Measurements from ENCODE around the gene CYP11A1.
"Not testable (repeated sequence)": the region's sequence is repeated elsewhere in the genome, so short reads cannot be mapped to it uniquely, and the experiment has no call there.

CYP11A1 gene

DNA sequence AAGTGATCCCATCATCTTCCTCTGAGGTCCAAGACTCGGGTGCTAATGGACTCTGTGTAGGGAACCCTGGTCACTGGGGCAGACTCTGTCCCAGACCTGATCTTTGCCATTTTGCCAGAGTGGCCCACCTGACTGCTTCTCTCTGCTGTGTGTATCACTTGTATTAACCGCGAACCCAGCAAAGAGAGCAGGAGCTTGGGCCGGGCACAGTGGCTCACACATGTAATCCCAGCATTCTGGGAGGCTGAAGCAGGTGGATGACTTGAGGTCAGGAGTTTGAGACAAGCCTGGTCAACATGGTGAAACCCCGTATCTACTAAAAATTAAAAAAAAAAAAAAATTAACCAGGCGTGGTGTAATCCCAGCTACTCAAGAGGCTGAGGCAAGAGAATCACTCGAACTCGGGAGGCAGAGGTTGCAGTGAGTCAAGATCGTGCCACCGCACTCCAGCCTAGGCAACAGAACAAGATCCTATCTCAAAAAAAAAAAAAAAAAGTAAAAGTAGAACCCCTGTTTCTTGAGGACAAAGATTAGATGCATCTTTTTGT lies 32.9 kb upstream of the CYP11A1 start:
- DNase-seq, result no peak

DNA sequence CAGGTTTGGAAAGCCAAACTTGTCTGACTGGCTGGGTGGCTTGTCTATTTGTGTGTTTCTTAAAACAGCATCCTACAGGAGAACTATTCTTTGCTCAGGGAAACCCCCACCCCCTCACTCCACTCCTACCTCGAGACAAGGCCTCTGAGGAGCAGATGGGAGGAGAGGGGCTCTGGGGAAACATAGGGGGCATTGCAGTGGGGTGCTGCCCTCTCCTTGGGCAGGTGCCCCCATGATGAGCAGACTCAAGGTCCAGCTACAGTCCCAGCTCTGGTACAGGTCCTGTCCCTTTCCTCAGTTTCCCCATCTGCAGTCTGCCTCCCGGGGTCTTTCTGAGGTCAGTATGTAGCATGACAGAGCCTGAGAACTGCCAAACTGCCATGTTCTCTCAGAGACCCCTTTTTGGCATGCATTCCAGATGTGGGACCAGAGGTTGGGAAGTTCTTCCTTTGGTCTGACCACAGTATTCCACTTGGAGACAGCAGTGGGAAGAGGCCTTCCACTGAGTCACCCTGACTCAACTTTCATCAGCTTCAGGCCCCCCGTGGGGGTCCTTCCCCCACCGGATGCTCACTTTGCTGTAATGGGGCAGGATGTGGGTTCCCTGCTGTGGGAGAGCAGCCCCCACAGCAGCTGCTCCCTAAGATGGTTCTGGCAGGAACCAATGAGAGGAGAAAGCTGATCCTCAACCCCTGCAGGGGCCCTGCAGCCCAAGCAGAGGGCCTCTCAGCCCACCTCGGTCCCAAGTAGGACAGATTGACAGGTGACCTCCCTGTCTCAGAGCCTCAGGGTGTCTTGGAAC lies 32.3 kb upstream of the CYP11A1 start:
- no peak for DNase-seq

DNA sequence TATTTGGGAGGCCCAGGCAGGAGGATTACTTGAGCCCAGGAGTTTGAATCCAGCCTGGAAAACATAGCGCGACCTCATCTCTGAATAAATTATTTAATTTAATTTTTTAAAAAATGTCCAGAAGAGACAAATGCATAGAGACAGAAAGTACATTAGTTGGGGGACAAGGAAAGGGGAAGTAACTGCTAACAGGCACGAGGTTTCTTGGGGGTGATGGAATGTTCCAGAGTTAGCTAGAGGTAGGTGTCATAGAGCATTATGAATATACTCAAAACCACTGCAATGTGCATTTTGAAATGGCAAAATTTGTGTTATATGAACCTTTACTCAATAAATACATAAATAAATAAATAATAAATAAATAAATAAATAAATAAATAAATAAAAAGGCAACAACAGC lies 31.7 kb upstream of the CYP11A1 start:
- no peak for DNase-seq

DNA sequence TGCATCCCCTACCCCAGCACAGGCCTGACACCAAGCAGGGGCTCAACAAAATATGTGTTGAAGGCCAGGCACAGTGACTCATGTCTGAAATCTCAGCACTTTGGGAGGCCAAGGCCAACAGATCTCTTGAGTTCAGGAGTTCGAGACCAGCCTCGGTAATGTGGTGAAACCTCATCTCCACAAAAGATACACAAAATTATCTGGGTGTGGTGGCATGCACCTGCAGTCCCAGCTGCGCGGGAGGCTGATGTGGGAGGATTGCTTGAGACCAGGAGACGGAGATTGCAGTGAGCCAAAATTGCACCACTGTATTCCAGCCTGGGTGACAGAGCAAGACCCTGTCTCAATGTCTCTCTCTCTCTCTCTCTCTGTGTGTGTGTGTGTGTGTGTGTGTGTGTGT lies 30.7 kb upstream of the CYP11A1 start:
- no peak for DNase-seq

DNA sequence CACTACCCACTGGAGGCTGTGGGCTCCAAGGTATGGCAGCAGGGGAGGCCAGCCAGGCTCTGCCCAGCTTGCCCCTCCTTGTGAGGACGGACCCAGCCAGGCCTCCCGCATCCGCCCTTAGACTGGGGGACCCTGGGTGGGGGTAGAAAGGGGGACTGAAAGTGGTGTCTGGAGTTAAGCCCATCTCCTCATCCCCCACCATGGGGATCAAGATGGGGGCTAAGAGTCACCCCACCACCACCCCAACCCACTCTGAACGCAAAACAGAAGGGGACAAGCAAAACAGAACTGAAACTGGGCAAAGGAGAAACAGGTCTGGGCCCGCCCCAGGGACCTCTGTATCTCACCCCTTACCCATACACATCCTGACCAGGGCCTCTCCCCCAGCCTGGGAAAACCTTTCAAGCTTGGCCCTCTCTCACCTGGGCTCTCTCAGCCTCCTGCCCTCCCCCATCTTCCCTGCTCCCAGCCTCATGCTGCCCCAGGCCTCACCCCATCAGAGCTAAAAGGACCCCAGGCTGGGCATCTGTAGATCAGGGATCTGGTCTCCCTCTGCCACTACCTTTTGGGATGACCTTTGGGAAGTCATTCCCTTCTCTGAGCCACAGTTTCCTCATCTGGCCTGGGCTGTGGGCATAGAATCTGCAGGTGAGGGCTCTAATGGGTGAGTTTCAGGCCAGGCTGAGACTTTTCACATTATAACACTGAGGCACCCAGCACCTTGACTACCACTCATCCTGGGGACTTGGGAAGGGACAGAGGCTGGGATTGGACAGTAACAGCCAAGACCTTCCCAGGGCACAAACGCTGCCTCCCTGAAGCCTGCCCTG lies 30.0 kb upstream of the CYP11A1 start:
- no peak for DNase-seq

DNA sequence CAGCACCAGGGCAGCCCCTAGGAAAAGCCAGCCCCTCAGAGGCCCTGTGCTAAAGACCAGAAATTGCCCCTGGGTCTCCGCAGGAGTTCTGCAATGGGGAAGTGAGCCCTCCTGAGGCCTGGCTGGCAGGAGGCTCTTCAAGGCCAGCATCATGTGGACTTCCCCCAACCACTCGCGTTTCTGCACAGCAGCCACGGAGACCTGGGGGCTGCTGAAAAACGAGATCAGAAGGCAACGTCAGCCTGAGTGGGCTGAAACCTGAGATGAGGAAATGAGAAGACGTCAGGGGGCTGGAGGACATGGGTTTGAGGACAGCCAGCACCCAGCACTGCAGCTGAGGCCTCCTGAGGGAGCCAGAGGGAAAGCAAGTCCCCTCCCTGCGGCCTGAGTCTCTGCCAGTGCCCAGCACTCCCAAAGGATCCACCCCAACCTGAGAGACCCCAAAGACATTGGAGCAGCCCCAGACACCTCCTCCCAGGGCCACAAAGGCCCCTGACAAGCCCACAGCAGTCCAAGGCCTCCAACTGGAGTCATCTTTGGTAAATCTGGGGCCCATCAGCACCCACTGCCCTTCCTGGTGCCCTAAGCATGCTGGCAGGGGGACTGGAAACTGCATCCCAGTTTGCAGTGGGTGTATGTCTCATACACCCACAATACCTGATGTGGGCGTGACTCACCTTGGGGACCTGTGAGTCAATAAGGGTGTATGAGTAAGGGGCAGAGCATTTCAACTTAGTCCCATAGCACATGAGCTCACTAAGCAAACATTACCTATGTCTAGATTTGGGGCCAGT lies 29.2 kb upstream of the CYP11A1 start:
- no peak for DNase-seq

DNA sequence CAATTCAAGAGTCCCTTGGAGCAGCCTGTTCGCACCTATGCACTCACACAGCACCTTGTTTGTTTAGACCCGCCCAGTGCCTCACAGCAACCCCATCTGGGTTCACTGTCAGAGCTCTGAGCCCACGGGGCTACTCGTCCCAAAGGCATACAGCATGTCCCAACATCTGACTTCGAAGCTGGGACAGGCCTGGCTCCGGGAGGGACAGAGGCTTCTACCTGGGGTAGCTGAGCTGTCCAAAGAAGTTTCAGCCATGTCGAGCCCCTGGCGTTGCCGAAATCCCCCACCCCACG lies 28.6 kb upstream of the CYP11A1 start:
- DNase-seq, result no peak

DNA sequence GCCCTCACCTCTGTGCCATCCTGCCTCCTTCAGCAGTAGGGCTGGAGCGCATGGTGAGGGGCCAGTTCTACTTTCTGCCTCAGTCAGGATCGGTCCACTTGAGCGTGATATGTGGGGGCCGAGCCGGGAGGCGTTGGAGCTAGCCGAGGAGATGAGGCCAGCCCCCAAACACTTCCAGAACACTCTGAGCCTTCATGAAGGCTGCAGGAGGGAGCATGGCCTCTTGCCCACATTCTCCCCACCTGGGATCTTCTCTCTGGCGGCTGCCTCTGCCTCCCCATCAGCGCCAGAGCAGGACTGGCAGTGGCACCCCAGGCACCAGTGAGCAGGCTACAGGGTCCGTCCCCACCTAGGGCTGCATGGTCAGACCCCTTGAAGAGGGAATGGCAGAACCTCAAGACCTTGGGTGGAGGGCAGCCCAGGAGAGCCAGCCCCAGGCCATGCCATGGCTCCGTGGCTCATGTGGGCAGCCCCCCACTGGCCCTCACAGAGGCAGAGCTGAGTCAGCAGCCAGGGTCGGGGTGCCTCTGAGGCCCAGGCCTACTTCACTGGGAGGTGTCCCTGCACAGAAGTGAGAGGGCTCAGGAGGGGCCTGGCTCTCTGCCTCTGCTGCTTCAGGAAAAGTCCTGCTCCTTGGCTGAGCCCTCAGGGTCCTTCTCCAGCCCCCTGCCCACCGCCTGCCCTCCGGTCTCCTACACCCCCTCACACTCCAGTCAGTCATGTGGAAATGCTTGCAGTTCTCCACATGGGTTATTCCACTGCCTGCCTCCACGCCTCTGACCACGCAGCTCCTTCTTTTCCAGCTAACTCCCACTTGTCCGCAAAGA lies 28.1 kb upstream of the CYP11A1 start:
- DNase-seq, result no peak

DNA sequence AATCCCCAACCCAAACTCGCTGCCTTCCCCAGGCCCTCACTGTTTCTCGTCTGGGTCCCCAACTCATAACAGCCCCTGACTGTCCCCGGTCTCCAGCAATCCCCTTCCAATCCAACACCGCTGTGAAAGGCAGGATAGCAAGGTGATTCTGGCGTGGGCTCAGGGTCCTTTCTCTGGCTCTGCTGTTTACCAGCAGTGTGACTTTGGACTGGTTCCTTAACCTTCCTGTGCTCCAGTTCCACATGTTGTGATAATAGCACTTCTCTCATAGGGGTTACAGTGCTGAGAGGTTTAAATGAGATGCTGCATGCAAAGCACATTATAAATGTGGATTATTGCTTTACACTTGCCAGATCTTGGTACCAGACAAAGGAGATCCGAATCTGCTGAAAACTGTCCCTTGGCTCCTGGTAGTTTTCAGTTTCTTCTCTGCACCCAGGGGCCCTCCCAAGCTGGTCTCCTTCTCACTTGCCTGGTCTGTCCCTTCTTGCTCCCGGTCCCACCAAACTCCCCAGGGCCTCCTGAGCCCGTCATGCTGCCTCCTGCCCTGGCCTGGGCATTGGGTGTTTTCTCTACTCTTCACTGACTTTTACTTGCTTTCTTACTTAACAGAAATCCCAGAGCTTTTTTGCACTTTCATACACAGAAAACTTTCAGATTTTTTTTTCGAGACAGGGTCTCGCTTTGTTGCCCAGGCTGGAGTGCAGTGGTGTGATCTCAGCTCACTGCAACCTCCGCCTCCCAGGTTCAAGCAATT lies 26.8 kb upstream of the CYP11A1 start:
- DNase-seq, result no peak

DNA sequence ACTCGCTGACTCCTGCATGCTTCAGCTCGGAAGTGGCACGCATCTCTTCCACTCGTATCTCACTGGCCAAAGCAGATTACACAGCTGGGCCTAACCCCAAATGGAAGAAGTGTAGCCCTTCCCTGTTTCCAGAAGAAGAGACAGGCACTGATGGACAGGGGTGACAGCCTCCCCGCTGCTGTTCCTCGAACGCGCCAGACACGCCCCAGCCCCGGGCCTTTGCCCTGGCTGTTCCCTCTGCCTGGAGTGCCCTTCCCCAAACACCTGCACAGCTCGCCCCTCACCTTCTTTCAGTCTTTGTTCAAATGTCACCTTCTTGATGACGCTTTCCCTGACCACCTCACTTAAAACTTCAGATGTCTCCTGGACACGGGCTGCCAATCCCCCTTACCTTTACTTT lies 26.0 kb upstream of the CYP11A1 start:
- no peak for DNase-seq

DNA sequence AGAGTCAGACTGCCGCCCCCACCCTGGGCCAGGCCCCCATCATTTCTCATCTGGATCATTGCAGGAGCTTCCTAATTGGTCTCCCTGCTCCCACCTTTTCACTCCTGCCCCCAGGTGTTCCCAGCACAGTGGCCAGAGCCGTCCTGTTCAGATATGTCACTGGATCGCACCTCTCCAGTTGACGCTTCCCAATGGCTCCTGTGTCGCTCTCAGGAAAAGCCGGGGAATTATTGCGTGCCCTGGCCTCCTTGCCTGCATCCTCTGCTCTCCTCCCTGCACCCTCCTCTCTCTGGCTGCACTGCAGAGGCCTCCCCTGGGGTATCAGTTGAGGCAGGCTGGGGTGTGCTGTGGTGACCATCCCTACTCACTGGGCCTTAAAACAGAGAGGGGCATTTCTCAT lies 25.5 kb upstream of the CYP11A1 start:
- DNase-seq, result no peak

DNA sequence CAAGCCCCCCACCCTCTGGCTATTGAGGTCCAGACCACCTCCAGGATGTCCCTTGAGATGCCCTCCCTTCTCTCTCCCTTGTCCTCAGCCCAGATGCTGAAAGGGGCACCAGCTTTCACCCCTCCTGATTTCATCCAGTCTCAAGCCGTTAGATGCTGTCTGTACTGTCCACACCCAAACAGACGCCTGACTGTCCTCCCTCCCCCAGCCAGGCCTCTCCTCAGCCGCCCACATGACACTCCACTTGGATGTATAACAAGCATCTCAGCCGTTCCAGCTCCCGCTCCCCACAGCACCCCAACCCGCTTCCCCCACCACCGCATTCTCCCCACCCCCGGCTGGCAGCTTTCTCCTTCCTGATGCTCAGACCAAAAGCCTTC lies 25.0 kb upstream of the CYP11A1 start:
- no peak for DNase-seq

DNA sequence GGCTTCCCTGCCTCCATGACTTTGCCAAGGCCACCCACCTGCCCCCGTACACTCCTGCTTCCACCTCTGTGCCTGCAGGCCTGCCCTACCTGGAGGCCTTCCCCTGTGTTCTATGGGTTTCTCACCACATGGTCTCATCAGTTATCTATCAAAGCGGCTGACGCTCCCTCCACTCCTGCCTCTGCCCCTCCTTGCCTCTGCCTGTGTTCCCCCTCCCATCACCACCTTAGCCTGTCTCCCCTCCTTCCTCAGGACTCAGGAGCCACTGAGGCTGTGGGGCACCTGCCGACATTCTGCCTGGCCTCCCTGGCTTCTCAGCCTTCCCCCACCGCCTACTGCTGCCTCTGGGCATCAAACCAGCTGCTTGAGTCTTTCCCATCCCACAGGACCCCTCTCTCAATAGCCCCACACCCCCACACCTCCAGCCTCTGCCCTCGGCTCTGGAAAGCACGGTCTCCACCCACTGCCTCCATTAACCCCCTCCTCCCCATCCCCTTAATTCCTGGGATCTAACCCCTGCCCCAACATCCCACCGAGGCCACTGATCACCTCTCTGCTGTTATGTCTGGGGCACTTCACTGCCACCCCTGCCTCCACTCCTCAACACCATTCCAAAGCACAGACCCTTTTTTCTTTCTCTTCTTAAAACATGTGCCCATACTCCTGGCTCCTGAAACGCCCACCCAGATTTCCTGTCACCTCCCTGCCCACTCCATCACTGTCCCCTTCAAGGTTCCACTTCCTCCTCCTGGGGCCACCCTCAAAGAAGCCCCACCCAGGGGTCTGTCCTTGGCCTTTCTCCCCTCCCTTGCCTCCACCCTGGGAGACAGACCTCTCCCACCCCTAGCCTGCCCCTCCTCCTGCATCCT lies 24.4 kb upstream of the CYP11A1 start:
- DNase-seq, result no peak

DNA sequence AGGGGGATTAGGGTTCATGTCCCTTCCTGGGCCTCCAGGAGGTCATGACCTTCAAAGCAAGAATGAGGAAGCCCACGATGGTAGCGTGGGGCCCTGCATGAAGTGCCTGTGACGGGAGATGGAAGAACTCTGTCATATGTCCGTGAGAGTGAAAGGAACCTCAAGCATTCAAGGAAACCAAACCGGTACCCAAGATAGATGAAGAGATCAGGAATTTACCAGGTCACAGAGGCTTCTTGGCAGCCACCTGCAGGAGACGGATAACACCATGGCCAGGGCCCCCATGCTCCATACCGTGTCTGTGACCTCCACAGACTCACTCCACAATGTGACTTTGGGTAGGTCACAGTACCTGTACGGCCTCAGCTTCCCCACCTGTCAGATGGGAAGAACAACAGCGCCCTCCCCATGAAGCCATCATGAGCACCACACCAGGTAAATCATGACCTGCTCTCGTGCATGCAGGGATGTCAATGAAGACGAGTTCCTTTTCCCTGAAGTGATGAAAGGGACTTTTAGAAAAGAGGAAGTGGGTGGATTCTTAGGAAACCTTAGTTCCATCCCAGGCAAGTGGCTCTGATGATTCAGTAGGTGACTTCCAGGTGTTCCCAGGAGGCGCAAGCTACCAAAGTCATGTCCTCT lies 23.3 kb upstream of the CYP11A1 start:
- DNase-seq, result no peak

DNA sequence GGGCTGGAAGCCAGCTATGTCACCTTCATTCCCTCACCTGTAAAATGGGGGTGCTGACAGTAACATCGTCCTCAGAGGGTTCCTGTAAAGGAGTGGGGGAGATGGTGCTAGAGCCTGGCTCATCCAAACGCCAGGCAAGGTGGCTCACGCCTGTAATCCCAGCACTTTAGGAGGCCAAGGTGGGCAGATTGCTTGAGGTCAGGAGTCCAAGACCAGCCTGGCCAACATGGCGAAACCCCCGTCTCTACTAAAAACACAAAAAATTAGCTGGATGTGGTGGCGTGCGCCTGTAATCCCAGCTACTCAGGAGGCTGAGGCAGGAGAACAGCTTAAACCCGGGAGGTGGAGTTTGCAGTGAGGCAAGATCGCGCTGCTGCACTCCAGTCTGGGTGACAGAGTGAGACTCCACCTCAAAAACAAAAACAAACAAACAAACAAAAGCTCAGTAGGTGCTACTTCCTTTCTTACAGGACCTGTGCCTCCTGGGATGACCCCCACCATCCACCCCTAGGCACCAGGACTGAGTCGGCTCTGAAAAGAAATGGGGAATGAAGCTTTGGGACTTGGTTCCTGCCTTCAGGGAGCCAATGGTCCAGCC lies 22.7 kb upstream of the CYP11A1 start:
- DNase-seq, result not testable (repeated sequence)

DNA sequence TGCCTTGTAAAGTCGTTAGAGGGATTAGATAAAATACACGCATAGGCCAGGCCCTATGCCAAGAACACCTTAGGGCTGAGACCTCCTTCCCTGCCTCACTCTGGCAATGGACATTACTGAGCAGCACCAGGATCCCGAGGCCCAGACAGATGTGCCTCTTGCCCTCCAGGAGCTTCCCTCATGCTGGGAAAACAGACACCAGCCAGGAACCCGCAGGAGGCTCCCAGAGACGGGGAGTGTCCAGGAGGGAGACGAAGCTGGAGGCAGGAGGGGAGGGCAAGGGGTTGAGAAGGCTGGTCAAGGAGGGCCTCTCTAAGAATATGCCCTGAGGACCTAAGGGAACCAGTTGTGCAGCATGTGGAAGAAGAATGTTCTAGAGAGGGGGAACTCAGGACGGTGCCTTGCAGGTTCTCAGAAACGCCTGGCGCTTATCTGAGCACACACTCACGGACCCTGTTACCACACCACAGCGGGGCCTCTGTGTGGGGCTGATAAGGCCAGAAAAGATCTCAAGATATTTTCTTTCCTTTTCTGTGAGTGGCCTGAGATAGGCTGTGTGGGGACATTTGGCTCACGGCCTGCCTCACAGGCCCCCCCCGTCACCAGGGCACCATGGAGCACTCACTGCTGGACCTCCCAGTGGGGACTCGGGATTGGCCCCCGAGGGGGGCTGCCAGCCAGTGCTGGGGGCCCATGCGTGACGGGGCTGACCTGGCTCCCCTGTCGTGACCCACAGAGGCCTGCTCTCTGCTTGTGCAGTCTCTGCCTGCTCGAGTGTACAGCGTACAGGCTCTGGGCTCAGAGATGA lies 22.0 kb upstream of the CYP11A1 start:
- no peak for DNase-seq

DNA sequence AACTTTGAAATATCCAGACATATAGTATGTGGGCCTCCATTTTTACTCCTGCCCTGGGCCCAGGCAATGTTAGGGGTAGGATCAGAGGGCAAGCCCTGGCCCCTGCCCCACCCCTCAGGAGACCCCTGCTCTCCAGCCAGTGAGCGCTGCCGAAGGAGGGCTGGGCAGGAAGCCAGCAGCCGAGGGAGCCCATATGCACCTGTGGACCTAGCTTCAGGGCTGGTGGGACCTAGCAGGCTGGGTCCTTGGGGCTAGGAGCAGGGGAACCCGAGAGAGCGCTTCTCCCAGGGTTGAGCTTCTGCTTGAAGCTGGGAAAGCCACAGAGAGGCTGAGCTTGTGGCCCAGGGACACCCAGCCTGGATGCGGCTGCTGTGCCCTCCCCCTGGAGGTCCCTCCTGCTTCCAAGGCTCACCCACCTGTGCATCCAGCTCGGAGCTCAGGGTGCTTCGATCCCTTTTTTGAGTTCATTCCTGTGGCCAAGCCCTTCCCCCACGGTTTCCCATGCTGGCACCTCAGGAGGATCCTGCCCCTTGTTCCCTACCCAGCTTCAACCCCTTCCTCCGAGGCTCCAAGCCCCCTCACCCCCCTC lies 21.0 kb upstream of the CYP11A1 start:
- DNase-seq, result no peak

DNA sequence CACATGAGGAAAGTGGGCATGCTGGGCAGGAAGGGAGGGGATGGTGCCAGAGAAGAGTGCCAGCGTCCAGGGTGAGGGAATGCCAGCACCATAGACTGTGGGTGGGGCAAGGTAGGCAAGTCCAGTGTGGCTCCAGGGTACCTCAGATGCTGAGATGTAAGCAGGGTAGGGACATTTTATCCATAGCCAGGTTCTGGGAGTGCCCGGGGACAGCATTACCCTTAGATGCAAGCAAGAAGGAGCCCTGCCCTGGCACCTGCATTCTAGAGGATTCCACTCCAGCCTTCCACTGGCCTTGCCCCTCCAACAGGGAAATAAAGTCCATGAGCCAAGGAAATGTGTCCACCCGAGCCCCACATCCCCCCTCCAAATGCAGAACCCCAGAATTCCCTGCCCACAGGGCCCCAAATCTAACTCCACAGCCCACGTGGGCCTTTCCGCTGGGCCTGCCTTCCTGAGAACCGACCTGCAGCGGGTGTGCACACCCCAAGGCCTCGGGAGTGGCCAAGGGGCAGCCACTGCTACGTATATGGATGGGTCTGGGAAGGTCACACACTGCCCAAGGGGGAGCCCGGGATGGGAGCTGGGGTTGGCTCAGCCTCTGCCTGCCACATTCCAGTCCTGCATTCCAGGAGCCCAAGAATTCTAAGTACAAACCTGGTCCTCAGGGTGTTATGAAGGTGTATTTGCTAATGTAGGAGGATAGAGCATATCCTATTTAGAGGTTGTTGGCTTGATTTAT lies 20.3 kb upstream of the CYP11A1 start:
- DNase-seq, result no peak

Measured in stimulated activated CD4-positive, alpha-beta T cell treated with anti-CD3 and anti-CD28 coated beads, Interleukin-2, amount 100 ng/mL, for 48 hours (primary cell).